Stimulated activated CD8-positive, alpha-beta memory T cell treated with anti-CD3 and anti-CD28 coated beads, Interleukin-15, amount 100 ng/mL, for 4 hours (primary cell): Measurements from ENCODE around the gene CFAP97.
"Not testable (repeated sequence)": the region's sequence is repeated elsewhere in the genome, so short reads cannot be mapped to it uniquely, and the experiment has no call there.

Source experiments
- DNase-seq, 2 donors: peaks; one replicate each; pipeline ENCODE4 v3.0.0-alpha.2; 2020; ENCODE audit warnings: low read depth in 2 of 2

The CFAP97 gene

DNA sequence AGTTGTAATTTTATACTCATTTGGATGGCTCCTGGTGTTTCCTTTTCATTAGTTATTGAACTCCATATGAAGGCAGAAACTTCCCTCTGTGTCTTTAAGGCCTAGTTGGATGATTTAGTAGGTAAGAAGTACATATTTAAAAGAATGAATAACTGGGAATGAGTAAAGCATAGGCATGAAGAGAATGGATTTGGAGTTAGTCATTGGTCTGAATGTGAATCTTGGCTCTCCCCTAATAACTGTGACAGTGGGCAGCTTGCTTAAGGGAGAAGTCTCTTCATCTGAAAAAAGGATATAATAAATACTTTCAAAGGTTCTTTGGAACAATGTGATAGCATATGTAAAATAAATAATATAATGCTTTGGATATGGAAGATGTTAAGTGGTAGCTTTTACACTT, 18.8 kb upstream of the CFAP97 start:
- no peak for DNase-seq

DNA sequence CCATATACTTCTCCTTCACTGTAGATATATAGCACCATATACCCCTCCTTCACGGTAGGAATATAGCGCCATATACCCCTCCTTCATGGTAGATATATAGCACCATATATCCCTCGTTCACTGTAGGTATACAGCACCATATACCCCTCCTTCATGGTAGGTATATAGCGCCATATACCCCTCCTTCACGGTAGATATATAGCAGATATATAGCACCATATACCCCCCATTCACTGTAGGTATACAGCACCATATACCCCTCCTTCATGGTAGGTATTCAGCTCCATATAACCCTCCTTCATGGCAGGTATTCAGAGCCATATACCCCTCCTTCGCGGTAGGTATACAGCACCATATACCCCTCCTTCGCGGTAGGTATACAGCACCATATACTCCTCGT, 18.1 kb upstream of the CFAP97 start:
- no peak for DNase-seq

DNA sequence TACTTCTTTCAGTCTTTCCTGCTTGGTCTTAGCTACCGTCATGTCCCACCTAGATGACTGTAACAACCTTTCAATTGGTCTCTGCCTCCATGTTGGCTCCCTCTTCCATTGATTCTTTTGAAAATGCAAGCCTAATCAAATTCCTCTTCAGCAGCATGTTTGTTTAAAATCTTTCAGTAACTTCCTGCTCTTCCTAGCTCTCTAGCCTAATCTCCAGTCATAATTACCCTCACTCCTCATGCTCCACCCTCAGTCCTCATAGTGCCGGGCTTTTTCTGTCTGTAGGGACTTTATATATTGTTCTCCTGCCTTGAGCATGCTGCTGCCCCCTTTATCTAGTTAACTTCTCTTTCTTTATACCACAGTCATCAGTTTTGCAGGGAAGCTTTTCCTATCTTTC, 17.7 kb upstream of the CFAP97 start:
- DNase-seq, result no peak

DNA sequence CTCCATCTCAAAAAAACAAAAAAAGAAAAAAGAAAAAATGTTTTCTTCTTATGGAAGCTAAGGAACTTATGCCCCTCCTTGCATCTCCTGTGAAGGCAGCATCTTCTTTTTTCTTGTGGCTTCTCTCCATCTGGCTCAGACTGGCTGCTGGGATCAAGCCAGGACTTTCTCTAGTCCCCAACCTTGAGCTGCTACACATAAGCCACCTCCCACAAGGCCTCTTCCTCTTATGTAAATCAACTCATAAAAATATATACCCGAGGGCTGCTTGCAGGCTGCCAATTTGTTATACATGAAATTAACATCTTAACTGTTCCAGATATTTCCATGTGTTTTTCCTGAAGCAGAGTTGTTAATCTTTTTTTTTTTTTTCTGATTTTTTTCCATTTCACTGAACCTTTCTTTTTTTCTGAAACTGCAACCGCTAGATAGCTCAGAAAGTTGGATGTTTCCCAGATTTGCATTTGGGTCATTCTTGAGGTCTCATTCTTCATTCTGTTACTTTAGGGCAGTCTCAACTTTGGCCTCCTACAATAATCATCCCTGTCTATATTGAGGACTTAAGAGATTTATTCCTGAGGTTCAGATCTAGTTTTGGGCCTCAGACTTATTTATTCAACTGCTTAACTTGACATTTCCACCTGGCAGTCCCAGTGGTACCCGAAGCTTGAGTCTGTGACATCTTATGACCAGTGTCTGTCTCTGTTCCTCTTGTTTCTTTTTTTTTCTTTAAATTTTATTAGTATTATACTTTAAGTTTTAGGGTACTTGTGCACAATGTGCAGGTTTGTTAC, 15.9 kb upstream of the CFAP97 start:
- DNase-seq, result no peak

DNA sequence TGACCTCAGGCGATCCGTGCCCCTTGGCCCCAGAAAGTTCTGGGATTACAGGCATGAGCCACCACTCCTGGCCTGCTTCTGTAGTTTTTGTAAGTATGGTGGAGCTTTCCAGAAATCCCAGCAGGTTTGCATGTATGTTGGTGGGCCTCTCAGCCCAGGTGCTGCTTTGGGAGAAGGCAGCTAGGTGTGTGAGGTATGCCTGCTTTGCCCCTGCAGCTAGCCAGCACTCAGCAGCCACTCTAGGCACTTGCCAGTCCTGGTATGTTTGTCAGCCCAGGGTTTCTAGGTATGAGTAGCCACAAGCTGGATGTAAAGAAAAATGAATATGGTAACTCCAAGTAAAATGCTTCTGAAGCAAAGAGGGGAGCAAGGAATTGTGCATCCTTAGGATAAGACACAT, 14.5 kb upstream of the CFAP97 start:
- no peak for DNase-seq

DNA sequence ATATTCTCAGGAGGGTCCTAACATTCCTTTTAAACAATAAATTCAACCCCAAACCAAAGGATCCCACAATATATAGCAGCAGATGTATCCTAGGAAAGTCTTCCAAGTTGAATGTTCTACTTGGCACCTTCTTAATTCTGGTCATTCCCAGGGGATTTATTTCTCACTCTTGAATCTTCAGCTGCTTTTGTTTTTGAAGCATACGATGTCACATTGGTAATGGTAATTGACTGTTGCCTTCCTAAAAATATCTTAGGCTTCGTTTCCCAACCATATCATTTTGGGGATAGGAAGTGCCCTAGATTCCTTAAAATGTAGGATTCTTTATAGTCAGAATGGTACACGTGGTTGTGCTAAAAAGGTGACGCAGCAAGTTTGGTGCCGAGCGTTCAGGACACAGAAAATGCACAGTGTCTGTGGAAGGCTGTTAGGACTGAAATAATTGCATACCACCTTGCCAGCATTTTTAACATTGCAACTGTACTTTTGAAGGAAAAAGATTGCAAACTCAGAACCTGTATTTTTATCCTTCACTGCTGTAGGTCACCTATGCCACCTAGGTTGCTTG, 13.7 kb upstream of the CFAP97 start:
- DNase-seq, result no peak

DNA sequence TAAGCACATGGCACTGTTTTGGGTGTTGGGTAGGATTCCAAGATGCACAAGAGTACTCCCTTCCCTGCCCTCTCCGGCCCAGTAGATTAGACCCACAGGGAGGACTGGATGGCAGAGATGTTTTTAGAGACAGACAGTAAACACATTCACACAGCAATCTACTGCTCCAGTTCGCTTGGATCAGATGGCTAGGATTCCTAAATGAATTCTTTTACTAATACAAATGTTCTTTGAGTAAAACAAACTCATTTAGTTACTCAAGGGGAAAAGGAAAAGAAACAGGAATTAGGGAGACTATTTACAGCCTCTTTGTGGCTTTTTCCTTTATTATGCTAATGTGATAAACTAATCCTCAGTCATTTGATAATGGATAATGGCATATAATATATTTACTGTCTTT, 11.5 kb upstream of the CFAP97 start:
- DNase-seq, result no peak

DNA sequence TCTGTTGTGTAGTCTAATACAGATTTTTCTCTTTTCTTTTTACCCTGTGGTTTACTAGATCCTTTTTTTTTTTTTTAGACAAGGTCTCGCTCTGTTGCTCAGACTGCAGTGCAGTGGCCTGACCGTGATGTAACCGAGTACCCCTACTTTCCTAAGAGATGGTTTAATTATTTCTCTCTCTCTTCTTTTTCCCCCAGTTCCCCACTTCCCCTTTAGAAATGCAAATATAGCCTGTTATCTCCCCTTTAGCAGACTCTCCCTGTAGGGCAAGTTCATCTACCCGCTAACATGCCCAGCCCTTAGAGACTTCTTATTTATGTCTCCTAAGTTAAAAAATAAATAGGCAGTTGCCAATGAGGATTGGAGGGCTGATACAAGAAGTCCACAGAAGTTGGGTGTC, 10.1 kb upstream of the CFAP97 start:
- DNase-seq, result no peak

DNA sequence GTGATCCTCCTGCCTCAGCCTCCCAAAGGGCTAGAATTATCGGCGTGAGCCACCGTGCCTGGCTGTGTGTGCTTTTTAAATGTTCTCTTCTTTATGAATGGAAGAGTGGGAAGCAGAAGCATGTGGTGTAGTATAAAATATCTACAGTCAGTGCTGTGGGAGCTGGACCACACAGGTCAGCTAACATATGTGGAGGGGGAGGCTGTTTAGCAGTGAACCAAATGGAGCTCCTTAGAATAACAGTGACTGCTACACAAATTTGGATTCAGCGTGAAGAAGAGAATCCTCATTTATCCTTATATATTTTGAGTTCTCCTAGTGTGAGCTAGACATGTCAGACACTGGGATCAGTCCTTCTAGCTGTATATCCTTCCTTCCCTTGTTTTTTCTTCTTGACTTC, 8.8 kb upstream of the CFAP97 start:
- no peak for DNase-seq

DNA sequence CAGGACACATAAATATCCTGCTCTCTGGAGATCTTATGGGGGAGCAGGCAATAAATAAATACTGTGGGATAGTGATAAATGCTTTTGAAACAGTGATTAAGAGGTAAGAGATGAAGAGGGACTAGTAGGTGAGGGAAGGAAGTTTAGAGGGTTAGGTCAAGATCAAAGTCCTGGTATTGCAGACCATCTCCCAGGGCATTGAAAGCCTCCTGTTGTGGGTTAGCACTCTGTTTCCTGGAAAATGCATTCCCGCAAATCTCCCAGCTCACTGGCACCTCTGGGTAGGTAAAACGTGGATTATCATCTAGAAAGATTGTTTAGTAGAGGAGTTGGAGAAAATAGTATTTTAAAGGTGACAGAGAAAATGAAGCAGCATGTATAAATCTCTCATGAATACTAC, 7.8 kb upstream of the CFAP97 start:
- DNase-seq, result no peak

DNA sequence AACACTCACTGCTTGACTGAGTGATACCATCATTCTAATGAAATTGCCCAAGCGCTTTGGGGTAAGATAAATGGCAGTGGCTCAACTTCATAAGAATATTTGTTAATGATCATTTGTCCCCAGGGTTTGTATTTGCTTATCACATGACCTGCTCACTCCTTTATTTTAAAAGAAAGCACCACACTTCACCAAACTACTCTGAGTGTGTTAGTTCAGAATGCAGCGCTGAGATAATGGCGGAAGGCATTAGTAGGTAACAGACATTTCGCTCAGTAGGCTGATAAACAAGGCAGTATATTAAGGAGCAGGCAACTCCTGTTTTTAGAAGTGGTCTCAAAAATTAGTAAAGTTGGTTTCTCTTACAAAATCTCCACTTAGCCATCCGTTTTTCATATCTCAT, 7.2 kb upstream of the CFAP97 start:
- no peak for DNase-seq

DNA sequence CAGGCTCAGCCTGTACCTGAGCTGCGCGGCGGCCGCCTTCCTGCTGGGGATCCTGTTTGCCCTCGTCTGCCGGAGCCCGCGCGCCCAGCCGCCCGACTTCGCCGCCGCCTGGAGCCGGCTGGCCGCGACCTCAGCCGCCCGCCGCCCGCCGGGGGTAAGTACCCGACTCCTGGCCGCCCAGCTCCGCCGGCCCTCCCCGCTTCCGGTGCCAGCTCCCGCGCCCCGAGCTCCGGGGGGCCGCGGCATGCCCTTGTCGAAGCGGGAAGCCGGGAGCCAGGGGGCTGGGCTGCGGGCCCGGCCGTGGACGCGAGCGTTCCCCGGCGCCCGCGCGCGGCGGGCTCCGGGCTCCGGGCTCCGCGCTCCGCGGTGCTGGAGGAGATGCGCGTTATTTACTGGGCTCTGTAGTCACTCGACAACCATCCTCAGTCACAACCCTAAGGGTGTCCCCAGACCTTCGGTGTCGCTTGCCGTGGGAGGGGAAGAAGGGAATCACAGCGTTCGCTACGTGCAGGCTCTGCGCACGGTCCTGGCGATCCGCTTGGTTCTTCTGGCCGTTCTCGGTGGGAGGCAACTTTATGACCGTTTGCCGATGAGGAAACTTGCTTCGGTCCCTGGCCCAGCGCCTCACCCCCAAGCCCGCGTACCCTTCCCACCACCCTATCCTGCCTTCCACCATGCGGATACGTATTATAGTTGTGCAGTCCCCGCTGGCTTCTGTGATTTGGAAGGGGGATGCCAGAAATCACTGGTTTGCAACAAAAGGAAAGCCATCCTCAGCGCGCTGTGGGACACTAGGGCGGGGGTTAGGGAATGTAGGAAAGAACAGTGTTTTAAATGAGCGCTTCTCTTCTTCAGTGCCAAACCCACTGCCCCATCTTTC, 6.5 kb upstream of the CFAP97 start:
- DNase-seq, result no peak

DNA sequence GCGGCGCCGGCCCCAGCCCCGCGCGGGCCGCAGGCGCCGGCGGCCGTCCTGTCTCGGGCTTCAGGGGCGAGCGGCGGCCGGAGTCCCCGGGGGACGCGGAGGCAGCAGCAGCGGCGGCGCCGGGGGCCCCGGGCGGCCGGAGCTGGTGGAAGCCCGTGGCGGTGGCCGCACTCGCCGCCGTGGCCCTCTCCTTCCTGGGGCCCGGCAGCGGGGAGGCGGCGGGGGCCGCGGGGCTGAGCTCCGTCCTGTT, 6.0 kb upstream of the CFAP97 start:
- DNase-seq, result not testable (repeated sequence)

DNA sequence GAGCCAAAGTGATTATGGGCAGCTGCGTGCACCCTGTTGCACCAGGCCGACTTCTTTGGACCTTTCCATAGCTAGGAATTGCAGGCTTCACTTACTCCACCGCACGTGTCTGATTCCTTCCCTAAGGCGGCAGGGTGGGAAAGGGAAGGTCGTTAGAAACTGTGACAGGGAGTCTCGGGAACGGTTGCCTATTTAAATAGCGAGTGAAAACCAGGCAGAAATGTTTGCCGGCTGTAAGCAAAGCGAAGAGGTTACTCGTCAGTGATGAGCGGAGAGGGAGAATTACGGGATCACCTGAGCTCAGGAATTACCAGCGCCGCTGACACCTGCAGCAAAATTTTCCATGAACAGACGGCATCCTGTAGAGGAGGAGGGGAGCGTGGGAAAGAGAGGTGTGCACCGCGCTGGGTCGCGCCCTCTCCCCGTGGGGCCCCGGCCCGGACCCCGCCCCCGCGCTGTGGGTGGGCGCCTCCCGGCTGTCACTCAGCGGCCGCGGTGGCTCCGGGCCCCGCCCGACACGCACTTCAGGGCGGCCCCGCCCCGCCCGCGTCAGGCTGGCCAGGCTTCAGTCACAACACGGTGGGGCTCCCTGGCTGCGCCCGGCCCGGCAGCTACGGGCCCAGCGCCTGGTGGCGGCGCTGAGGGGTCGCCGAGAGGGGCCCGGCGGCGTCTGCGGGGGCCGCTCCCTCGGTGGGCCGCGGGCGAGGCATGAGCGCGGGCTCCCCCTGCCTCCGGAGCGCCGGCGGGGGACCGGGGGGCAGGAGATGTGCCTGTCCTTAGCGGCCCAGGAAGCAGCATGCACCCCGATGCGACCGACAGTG, 5.4 kb upstream of the CFAP97 start, which contains the start of gene SNX25:
Gene SNX25, plus strand, starts transcription at position 568 of the 821 bp plus-strand sequence. Its CDS starts 229 bp downstream, at position 797.
- peak; percentile 78 to 85 for DNase-seq

DNA sequence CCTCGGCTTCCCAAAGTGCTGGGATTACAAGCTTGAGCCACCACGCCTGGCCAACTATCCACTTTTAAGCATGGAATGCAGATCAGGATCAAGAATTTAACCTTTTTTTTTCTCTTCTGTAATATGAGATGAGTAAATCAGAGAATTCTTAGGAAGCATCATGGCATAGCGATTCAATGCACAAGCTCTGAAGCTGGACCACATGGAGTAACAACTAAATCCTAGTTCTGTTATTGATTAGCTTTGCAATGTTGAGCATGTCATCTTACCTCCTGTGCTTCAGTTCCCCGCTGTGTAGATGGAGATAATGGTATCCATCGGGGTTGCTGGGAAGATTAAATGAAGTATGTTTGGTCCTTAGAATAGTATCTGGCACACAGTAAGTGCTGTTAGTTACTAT, 3.7 kb upstream of the CFAP97 start:
- DNase-seq, result no peak

DNA sequence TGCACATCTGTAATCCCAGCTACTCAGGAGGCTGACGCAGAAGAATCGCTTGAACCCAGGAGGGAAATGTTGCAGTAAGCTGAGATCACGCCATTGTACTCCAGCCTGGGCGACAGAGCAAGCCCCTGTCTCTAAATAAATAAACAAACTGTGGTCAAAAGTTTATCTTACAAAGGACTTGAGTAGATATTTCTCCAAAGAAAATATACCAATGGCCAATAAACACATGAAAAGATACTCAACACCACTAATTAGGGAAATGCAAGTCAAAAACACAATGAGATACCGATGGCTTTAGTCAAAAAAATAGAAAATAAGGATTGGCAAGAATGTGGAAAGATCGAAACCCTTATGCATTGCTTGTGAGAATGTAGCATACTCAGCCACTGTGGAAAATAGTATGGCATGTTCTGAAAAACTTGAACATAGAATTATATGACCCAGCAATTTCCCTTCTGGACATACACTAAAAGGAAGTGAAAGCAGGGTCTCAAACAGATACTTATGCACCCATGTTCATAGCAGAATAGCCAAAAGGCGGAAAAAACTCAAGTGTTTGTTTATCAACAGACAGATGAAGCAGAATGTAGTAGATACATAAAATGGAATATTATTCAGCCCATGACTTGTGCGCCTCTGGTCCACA, 2.0 kb upstream of the CFAP97 start:
- no peak for DNase-seq

DNA sequence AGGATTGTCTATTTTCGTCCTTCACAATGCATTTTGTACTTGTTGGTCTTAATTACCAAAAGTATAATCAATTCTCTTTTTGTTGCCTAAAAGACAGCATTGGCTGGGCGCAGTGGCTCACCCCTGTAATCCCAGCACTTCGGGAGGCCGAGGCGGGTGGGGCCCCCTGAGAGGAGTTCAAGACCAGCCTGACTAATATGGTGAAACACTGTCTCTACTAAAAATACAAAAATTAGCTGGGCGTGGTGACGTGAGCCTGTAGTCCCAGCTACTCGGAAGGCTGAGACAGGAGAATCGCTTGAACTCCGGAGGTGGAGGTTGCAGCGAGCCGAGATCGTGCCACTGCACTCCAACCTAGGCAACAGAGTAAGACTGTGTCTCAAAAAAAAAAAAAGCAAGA, 1.3 kb upstream of the CFAP97 start:
- DNase-seq, result not testable (repeated sequence)

DNA sequence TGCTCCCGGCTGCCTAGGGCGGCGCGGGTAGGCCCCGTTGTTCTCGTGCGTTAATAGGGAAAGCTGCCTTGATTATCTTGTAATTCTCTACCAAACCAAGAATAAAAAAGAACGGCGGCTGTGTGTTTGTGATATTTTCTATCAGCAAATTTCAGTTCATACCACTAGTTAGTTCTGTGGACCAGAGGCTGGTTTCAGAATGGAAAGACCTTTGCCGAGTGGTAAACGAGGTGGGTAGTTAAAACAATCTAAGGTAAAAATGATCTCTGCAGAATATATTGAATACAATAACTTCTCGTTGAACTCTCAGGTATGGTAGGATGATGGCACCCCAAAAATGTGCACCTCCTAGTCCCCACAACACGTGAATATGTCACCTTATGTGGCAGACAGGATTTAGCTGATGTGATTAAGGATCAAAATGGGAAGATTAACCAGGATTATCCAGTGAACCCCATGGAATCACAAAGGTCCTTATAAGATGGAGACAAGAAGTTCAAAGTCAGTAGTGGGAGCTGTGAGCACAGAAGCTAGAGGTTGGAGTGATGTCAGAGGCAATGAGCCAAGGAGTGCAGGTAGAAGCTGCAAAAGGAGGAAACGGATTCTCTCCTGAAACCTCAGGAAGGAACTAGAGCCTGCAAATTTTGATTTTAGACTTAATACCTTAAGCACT, 574 bp upstream of the CFAP97 start:
- no peak for DNase-seq

DNA sequence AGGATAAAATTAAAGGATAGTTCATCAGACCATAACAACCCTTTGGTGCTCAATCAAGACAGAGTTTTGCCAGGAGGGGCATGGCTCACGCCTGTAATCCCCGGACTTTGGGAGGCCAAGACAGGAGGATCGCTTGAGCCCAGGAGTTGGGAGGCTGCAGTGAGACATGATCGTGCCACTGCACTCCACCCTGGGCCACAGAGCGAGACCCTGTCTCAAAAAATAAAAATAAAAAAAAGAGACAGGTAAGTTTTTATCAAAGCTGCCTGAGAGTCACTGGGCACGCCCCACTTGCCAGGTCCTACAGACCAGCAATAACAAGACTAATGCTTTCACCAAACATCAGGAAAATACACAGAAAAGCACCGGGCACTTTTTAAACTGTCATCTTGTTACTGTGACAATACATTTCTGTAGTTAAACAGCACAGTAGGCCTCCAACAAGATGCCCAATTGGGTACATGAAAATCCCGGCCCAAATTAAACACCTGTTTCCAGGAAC, 765 bp downstream of the CFAP97 start:
- no peak for DNase-seq

DNA sequence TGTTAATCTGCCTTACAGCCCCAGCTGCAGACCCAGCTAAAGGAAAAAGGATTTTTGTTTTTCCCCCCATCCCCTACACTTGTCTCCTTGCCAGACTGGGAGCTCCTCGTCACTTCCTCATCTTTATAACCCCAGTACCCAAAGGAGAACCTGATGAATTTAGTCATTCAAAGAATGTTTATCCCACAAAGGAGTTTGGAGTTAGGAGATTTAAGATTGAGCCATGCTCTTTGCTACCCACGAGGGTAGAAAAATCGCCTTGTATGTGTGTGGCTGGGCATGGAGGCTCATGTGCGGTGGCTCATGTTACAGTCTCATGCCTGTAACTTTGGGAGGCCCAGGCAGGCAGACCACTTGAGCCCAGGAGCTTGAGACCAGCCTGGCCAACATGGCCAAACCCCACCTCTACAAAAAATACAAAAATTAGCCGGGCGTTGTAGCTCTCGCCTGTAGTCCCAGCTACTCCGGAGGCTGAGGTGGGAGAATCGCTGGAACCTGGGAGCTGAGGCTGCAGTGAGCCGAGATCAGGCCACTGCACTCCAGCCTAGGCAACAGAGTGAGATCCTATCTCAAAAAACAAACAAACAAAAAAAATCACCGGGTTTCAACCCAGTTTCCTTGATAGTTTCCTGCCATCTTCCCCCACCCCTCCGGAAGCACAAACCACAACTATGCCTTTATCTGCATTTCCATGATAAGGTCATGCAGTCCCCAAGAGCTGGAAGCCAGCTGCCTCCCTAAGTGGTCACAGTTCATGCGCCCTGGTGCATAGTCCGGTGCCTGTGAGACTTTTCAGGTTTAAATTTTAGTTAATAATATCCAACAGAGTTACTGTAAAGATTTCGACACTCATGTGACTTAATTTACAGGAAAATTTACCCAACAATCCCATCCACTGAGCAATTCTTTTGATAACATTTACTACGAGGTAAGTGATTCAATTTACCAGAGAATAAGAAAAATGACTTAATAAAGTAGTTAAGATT, 1.5 kb downstream of the CFAP97 start:
- DNase-seq, result no peak
